ENCODE results near the gene SNX33. TPM values are rescaled to one million over a fixed set of nuclear protein-coding genes. Genes with fewer than 3 reads are reported as not detected.

The SNX33 gene
- total RNA-seq: 19.9 and 23.8 TPM in 2 replicates

GRCh38 chr15:75647370-75648155 lies at the start of gene SNX33:
TSS of gene SNX33 (plus strand) at chr15:75647912. CDS start at chr15:75649103, 1,191 bp downstream.
- DNase-seq (ENCODE audit: low read depth): peak; percentile 89
- TF ChIP-seq, protein P1, sequence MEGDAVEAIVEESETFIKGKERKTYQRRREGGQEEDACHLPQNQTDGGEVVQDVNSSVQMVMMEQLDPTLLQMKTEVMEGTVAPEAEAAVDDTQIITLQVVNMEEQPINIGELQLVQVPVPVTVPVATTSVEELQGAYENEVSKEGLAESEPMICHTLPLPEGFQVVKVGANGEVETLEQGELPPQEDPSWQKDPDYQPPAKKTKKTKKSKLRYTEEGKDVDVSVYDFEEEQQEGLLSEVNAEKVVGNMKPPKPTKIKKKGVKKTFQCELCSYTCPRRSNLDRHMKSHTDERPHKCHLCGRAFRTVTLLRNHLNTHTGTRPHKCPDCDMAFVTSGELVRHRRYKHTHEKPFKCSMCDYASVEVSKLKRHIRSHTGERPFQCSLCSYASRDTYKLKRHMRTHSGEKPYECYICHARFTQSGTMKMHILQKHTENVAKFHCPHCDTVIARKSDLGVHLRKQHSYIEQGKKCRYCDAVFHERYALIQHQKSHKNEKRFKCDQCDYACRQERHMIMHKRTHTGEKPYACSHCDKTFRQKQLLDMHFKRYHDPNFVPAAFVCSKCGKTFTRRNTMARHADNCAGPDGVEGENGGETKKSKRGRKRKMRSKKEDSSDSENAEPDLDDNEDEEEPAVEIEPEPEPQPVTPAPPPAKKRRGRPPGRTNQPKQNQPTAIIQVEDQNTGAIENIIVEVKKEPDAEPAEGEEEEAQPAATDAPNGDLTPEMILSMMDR (IDR thresholded peaks at IDR 0.05; ENCODE audit: insufficient read depth, low read depth, low read length): peak; percentile 63
- peak within 1 kb of the TSS; percentile 91 for H3K4me3 ChIP-seq (ENCODE audit: low read depth, low read length)

GRCh38 chr15:75598361-75598760 lies 49.4 kb upstream of the SNX33 start:
- no peak for DNase-seq (ENCODE audit: low read depth)
- no peak overlapping the region for H3K4me3 ChIP-seq (ENCODE audit: low read depth, low read length)
- TF ChIP-seq, protein P1 (IDR thresholded peaks at IDR 0.05; ENCODE audit: insufficient read depth, low read depth, low read length): no peak

DNA sequence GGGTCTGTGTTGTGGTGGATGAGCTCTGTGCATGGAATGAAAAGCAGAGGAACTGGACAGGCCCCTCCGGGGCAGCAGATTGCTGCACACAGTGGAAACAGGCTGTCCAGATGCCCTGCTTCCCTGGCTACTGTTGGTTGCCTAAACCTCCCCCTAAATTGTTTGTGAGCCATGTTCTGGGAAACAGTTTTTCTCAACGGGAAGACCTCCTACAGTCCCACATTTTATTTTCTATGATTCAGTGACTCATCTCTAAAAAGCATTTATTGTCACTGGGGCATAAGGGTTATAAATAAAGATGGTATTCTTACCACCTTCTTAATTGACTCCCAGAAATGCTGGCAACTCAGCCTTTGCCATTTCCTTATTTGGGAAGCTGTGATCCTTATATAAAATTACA lies 48.3 kb upstream of the SNX33 start:
- DNase-seq (ENCODE audit: low read depth): peak; percentile 66

GRCh38 chr15:75606026-75606425 lies 41.7 kb upstream of the SNX33 start:
- TF ChIP-seq, protein P1 (IDR thresholded peaks at IDR 0.05; ENCODE audit: insufficient read depth, low read depth, low read length): no peak
- no peak for DNase-seq (ENCODE audit: low read depth)
- no peak overlapping the region for H3K4me3 ChIP-seq (ENCODE audit: low read depth, low read length)

More for the DNA sequence above, 48.3 kb upstream of the SNX33 start:
- H3K4me3 ChIP-seq (ENCODE audit: low read depth, low read length): no peak overlapping the region
- TF ChIP-seq, protein P1 (IDR thresholded peaks at IDR 0.05; ENCODE audit: insufficient read depth, low read depth, low read length): no peak

- TF ChIP-seq, protein P1 (IDR thresholded peaks at IDR 0.05; ENCODE audit: insufficient read depth, low read depth, low read length): no peak
- H3K4me3 ChIP-seq (ENCODE audit: low read depth, low read length): no peak overlapping the region
- no peak for DNase-seq (ENCODE audit: low read depth)
Measured at GRCh38 chr15:75606711-75607699, 40.7 kb upstream of the SNX33 start.

DNA sequence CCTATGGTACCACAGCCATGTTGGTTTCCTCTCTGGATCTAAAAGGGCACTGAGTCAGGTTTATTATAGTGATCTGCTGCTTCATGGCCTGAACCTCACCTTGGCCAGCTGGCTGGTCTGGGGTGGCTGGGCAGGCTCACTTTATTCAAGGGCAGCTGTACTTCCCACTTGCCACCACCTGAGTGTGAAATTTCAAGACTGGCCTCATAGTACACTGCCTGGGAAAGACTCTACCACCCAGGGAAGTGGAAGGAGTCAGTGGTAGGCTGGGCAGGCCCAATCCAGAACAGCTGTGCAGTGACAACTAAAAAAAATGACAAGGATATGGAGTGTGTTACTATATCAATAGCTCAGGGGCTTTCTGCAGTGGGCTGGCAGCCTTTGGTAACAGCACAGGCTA lies 30.9 kb upstream of the SNX33 start:
- no peak overlapping the region for H3K4me3 ChIP-seq (ENCODE audit: low read depth, low read length)
- TF ChIP-seq, protein P1 (IDR thresholded peaks at IDR 0.05; ENCODE audit: insufficient read depth, low read depth, low read length): no peak
- no peak for DNase-seq (ENCODE audit: low read depth)
